Measurements from ENCODE around the gene PLXNA1. TPM values are rescaled to one million over a fixed set of nuclear protein-coding genes. Genes with fewer than 3 reads are reported as not detected.

The PLXNA1 gene
- total RNA-seq, 1 donor from 2014 or later, result 3.4 TPM

DNA sequence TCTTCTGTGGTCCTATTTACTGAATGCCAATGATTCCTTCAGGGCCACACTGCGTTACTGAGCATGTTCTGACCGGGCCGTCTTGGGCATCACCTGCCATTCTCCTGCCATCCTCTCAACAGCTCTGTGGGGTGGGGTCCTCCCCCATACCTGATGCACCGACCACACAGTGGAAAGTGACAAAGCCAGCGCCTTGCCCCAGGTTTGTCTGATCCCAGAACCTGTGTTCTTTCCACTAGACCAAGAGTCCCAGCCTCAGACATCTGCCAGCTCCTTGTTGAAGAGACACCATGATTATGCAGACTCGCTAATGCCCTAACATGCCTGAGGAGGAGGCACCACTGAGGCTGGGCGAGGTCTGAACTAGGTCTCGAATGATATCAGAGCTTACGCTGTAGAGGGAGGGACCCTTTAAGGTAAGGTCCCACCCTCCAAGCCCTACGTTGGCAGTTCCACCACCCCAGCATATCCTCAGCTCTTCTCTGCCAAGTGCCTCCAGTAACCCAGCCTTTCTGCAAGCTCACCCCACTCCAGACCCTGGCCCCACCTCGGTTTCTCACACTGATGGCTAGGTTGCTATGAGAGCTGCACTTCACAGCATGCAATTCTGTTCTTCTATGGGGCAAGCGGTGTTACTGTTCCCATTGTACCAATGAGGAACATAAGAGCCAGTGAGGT is 29.8 kb upstream of the PLXNA1 start:
- no peak for DNase-seq (ENCODE audit: low spot score)
- ATAC-seq, result no peak

DNA sequence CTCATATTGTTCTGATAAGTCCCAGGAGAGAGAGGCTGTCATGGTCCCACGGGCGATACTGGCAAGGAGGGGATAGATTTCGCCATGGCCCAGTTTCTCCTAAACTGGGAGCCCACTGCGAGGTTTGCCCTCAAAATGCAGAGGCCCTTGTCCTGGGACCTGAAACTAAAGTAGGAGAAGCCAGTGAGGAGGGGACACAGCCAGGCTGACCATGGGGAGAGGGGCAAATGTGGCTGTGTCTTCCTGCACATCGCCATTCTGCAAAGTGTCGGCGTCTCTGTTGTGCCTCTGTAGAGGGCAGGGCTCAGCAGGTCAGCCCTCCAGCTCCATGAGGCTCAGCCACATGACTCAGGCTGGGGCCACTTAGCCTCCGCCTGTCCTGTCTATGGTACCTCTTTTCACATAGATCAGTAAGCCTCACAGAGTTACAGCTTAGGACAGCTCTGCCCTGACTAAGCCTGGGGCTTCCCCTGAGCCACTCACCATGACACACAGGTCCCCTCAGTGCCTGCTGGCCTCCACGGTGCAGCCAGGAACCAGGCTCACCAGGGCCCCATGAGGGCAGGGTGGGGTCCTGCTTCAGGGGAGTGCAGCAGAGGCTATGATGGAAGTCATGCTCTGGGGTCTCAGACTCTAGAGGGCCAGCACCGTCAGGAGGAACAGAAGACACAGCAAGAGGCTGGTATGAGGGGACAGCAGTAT is 28.6 kb upstream of the PLXNA1 start:
- no peak for ATAC-seq

GRCh38 chr3:126955004-126955790 is 27.7 kb upstream of the PLXNA1 start:
- no peak for DNase-seq (ENCODE audit: low spot score)
- no peak for ATAC-seq

More for the DNA sequence above, 28.6 kb upstream of the PLXNA1 start:
- DNase-seq (ENCODE audit: low spot score), result no peak

DNA sequence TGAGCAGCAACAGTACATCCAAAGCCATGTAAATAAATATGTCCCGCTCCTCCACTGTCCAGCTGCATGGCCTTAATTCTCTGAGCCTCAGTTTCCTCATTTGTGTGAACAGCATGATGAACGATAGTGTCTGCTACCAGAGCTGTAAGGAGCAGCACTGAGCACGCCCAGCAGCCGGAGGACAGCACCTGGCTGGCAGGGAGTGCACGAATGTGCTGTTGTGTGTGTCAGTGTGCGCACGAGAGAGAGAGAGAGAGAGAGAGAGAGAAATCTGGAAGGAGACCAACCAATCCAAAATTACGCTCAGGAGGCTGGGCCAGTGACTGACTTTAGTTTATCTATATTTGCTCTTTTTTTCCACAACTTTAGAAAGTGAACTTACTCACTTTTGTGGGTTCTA is 26.6 kb upstream of the PLXNA1 start:
- ATAC-seq (no peak), DNase-seq (ENCODE audit: low spot score) (no peak)

DNA sequence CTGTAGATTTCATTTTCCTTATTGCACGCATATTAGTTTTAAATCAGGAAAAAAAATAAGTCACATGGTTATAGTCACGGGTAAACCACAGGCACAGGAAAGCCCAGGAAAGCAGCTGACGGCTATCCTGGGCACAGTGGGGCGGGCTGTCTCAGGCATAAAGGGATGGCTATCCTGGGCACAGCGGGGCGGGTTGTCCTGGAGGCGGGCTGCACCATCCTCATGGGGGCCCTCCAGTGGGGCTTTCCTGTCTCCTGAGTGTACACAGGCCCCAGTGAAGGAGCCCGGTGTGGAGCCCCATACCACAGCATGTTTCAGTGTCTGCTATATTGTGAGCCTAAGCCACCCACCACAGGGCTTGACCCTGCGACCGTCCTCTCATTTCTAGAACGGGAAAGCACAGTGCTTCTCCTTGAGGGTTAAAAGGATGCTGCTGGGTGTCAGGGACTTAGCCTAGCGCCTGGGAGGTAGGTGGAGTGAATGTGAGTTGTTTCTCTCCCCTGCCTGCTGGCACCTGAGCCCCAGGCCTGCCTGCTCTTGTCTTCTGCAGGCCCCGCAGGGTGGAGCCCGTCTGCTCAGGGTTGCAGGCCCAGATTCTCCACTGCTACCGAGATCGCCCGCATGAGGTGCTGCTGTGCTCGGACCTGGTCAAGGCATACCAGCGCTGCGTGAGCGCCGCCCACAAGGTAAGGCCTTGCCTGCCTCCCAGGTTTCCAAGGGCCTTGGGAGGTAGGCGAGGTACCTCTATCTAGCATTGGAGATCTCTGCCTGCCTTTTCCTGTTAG is 25.9 kb upstream of the PLXNA1 start:
- no peak for ATAC-seq
- no peak for DNase-seq (ENCODE audit: low spot score)

DNA sequence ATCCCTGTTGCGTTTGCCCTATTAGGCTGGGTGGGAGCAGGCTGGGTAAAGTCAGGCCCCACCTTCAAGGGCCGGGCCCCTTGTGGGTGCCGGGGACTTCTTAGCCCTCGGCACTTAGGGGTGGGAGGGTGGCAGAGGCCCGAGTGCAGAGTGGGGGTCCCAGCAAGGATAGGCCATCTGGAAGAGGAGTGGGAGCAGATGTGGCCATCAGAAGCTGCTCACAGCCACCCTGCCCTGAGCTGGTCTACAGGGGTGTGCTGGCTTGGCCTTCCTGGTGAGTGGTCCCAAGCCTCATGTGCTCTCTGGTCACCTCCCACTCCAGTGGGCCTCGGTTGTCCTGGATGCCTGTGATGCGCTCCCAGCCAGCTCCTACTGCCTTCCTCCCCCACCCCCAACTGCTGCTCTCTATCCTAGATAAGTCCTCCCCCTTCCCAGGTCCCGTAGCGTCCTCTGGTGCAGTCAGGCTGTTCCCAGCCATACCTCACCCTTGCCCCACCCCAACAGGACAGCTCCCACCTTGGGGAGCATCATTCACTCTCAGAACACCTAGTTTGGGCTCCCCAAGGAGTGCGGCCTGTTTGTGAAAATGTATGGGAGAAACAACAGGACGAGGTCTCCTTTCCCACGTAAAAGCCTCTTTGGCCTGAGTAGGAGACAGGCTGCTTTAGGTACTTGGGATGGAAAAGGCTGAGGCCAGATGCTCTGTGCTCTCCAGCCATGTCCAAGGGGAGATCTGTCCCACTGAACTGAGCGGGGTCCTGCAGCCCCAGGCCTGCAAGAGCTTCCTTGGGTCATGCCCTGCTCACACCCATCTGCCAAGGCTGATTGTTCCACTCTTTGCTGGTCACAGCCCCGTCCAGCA is 24.9 kb upstream of the PLXNA1 start:
- DNase-seq (ENCODE audit: low spot score) (no peak), ATAC-seq (no peak)

GRCh38 chr3:126958638-126959085 is 24.3 kb upstream of the PLXNA1 start:
- ATAC-seq, result no peak
- DNase-seq (ENCODE audit: low spot score), result no peak

DNA sequence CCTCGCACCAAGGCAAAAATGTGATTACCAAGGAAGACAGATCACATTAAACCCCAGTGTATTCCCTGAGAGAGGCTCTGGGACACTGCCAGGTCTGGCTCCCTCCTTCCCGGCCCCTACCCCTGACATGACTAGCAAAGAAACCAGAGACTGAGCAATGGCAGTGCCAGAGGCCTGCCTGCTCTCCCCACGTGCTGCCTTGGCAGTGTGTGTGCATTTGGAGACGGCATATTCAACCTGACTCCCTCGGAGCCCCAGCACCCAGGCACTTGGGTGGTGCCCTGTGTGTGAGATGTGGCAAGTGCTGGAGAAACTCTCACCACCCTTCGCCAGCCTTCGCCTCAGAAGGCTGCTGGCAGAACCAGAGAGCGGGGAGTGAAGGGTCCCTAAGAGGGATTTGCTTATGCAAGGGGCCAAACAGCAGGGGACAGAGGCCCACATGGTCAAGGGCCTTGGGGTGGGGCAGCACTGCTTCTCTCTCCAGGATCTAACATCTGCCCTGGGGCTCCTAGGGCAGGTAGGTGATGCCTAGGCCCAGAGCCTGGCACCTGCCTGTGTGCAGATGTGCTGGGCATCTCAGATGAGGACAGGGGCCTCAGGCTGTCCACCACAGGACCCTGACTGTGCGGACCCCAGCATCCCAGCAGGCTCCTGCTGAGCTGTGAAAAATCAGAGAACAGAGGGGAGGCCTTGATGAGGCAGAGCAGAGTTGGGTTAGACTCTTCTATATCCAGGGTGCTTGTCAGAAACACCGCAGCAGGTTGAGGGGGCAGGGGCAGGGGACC is 23.6 kb upstream of the PLXNA1 start:
- DNase-seq (ENCODE audit: low spot score), result no peak
- ATAC-seq, result no peak

- no peak for ATAC-seq
- DNase-seq (ENCODE audit: low spot score), result no peak
Measured at GRCh38 chr3:126959921-126960603, 22.9 kb upstream of the PLXNA1 start.

GRCh38 chr3:126960604-126960995 is 22.3 kb upstream of the PLXNA1 start:
- ATAC-seq (no peak), DNase-seq (ENCODE audit: low spot score) (no peak)

GRCh38 chr3:126961191-126961790 is 21.6 kb upstream of the PLXNA1 start:
- ATAC-seq, result peak; percentile 51
- no peak for DNase-seq (ENCODE audit: low spot score)

GRCh38 chr3:126961791-126962461 is 21.0 kb upstream of the PLXNA1 start:
- DNase-seq (ENCODE audit: low spot score) (no peak), ATAC-seq (peak; percentile 45)

DNA sequence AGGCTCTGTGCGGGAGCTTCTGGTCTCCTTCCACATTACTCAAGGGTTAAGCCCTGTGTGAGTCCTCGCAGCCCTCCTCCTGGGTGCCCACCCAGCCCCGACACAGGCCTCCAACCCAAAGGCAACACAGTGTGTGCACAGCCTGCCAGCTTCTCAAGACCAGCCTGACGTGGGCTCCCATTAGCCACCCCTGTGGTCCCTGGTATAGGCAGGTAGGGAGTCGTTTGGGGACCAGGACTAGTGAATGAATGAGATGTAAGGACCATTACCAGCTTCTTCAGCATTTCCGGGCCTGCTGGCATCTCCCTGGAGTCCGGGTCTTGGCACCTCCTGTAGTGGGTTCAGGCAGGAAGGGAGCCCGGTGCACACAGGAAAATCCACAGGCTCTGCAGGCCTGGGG is 20.2 kb upstream of the PLXNA1 start:
- no peak for ATAC-seq
- DNase-seq (ENCODE audit: low spot score), result no peak

DNA sequence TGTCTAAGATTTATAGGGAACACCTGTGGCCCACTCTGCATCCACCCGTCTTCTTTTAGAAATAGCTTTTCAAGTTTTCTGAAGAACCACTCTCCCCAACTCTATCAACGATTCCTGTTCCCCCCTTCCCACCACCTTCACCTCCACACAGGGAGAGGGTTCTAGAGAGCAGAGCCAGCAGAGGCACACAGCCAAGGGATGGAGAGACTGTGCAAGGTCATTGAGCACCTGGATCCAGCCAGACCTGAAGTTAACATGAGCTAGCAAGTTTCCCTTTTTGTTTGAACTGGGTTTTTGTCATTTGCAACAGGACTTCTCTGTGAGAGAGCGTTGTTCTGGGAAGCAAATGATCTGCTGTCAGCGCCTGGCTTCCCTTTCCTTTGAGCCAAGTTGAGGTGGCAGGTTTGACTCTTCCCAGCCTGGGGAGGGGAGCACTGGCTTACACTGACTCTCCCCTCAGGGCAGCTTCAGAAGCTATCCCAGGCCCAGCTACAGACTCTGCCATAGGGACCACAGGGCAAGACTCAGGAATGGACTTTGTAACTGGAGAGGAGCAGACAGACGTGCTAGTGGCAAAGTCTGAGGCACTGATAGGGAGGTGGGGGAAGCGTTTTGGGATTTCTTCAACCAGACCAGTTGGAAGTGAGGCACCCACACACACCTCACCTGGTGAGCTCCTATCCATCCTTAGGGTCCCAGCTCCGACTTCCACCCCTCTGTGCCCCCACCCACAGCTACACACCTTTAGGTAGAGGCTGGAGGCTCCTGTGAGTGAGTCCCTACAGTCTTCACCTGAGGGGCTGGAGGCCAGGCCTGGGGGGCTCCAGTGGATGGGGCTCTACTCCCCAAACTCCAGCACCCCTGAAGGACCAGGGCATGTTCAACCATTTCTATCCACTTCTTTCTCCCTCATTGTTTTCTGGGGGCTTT is 19.4 kb upstream of the PLXNA1 start:
- DNase-seq (ENCODE audit: low spot score) (no peak), ATAC-seq (peak; percentile 34)

GRCh38 chr3:126964261-126964660 is 18.7 kb upstream of the PLXNA1 start:
- no peak for ATAC-seq
- DNase-seq (ENCODE audit: low spot score), result no peak

GRCh38 chr3:126964950-126965349 is 18.0 kb upstream of the PLXNA1 start:
- DNase-seq (ENCODE audit: low spot score) (no peak), ATAC-seq (no peak)
